Tibial artery (tissue), 4 donors: ENCODE data around the gene SF3A2.

ENCODE experiments used
- DNase-seq, 2 donors: peaks; one replicate each; pipeline ENCODE4 v3.0.0-alpha.2; 2019
- H3K27ac ChIP-seq, 2 donors: fragments of 200-600 bp; sonication (generic) in 1 of 2; 1 replicate in 1 of 2; 2 replicates in 1 of 2; pipeline ENCODE4 v1.5.1; 2018 to 2019; ENCODE audit warnings: mild to moderate bottlenecking in 1 of 2
- H3K27me3 ChIP-seq, 2 donors: fragments of 200-600 bp; sonication (generic) in 1 of 2; one replicate each; pipeline versions ENCODE4 v1.5.1 to v1.6.0; 2016 to 2019
- H3K36me3 ChIP-seq, 3 donors: fragments of 200-600 bp; sonication (generic) in 2 of 3; one replicate each; pipeline ENCODE4 v1.5.1; 2016 to 2019; ENCODE audit warnings: mild to moderate bottlenecking in 2 of 3
- H3K4me1 ChIP-seq, 4 donors: fragments of 200-600 bp; sonication (generic) in 2 of 4; 1 replicate in 3 of 4; 2 replicates in 1 of 4; pipeline ENCODE4 v1.5.1; 2016 to 2019
- H3K4me3 ChIP-seq, 2 donors: fragments of 200-600 bp; sonication (generic) in 1 of 2; 1 replicate in 1 of 2; 2 replicates in 1 of 2; pipeline ENCODE4 v1.5.1; 2018 to 2019; ENCODE audit warnings: mild to moderate bottlenecking in 2 of 2
- H3K9me3 ChIP-seq, 3 donors: fragments of 200-600 bp; sonication (generic) in 1 of 3; one replicate each; pipeline ENCODE4 v1.5.1; 2016 to 2019
- CTCF ChIP-seq, 2 experiments: fragments of 200-600 bp in 1 of 2; fragments of 450-650 bp in 1 of 2; IDR thresholded peaks; one replicate each; pipeline ENCODE4 v1.5.1; 2017 to 2019; ENCODE audit warnings: antibody characterized with exemption in 2 of 2, mild to moderate bottlenecking in 1 of 2, moderate library complexity in 1 of 2
- intact Hi-C: fragments of 100-400 bp; cut with DNase I; formaldehyde crosslinking; loops from one replicate; pipeline ENCODE4 v1.15.0; 2023; ENCODE audit warnings: low total_unique reads

Gene SF3A2

DNA sequence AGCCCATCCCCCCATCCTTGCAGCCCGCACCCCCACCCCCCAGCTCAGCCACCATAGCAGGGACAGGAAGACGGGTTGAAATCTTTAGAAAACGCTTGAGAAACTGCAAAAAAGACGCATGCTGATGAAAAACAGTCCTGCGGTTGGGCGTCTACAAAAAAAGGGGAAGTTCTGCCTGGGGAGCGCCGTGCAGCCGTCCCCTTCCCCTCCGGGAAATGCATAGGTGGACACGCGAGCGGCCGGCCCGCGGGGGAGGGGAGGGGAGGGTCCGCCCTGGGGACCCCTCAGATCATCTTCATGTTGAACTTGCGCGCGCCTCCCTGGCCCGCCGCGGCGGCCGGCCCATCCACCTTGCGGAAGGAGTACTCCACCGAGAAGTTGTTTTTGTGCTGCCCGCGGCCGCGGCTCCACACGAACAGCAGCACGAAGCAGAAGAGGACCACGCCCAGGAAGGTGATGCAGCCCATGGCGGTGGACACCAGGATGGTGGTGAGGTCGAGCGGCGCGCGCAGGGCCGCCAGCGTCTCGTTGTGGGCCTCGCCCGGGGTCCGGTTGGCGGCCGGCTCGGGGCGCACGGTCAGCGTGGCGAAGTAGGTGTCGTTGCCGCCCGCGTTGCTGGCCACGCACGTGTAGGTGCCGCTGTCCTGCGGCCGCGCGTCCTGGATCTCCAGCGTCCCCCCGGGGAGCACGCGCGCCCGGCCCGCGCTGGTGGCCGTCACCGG is 53.3 kb downstream of the SF3A2 start:
- Histone ChIP-seq H3K27me3 (peaks cover 0 to 44% of the 10 kb centered on the region in 2 donors), H3K4me3 (peak overlapping the region; percentile 36 to 39), H3K4me1 (peaks cover 0 to 42% (median 36%) of the 10 kb centered on the region in 4 donors), H3K27ac (no peak overlapping the region), H3K36me3 (no peaks in the 10 kb centered on the region), H3K9me3 (no peaks in the 10 kb centered on the region)
- intact Hi-C loops: no loop called here
- no peak for TF ChIP-seq CTCF (IDR thresholded peaks at IDR 0.05)
- DNase-seq: no peak

GRCh38 chr19:2290441-2291184 is 54.0 kb downstream of the SF3A2 start:
- intact Hi-C loops: no loop called here
- Histone ChIP-seq H3K4me3 (peak overlapping the region; percentile 36 to 39), H3K36me3 (no peaks in the 10 kb centered on the region), H3K9me3 (no peaks in the 10 kb centered on the region), H3K27ac (no peak overlapping the region), H3K27me3 (peaks cover 0 to 44% of the 10 kb centered on the region in 2 donors), H3K4me1 (peaks cover 0 to 49% (median 41%) of the 10 kb centered on the region in 4 donors)
- no peak for DNase-seq
- no peak for TF ChIP-seq CTCF (IDR thresholded peaks at IDR 0.05)

DNA sequence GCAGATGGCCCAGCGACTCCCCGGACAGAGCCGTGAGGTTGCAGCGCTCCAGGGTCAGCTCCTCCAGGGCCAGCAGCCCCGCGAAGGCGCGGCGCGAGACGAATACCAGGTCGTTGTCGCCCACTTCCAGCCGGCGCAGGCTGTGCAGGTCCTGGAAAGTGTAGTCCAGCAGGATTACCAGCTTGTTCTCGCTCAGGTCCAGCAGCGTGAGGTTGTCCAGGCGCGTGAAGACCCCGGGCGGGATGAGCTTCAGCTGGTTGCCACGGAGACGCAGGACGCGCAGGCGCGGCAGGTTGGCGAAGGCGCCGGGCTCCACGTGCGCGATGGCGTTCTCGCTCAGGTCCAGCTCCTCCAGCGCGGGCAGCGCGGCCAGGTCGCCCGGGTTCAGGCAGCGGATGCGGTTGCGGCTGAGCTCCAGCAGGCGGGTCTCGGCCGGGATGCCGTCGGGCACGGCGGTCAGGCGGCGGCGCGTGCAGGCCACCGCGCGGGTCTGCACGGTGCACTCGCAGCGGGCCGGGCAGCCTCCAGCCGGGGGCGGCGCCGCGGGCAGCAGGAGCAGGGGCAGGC is 54.6 kb downstream of the SF3A2 start:
- TF ChIP-seq CTCF (IDR thresholded peaks at IDR 0.05): no peak
- H3K27me3 ChIP-seq: peaks cover 0 to 44% of the 10 kb centered on the region in 2 donors
- H3K4me1 ChIP-seq: peaks cover 0 to 49% (median 41%) of the 10 kb centered on the region in 4 donors
- no peak for DNase-seq
- H3K9me3 ChIP-seq: no peaks in the 10 kb centered on the region
- H3K4me3 ChIP-seq: peak overlapping the region; percentile 36 to 39
- intact Hi-C loops: no loop called here
- H3K27ac ChIP-seq: no peak overlapping the region
- H3K36me3 ChIP-seq: no peaks in the 10 kb centered on the region

DNA sequence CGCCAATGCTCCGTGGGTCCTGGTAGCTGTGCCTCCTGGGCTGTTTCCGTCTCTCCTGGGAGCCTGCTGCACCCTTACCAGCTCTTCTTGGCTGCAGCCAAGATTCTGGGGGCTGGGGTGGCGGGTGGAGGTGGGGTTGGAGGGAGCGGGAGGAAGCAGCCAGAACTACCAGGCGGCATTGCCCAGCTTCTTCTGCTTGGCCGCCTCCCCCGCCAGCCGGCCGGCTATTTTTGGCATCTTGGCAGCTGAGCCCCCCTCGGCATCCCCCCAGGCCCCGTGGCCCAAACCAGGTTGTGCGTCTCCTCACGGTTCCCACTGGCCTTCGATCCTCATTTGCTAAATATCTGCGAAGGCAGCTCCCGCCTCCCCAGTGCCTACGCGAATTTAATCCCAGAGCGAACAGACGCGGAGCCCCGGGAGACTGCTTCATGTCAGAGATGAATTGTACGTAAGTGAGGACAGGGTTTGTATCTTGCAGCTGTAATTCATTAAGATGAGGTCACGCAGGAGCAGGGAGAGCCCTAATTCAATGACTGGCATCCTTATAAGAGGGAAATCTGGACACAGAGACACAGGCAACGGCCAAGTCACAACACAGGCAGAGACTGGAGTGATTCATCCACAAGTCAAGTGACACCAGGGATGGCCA is 58.2 kb downstream of the SF3A2 start:
- peak overlapping the region; percentile 32 to 56 for H3K27ac ChIP-seq
- peak in 1 of 2 donors; percentile 81 for DNase-seq
- peak overlapping the region; percentile 26 to 44 for H3K4me3 ChIP-seq
- intact Hi-C loops: no loop called here
- peaks cover 0 to 23% of the 10 kb centered on the region in 2 donors for H3K27me3 ChIP-seq
- peaks cover 0 to 42% (median 34%) of the 10 kb centered on the region in 4 donors for H3K4me1 ChIP-seq
- no peak for TF ChIP-seq CTCF (IDR thresholded peaks at IDR 0.05)
- H3K36me3 ChIP-seq: no peaks in the 10 kb centered on the region
- H3K9me3 ChIP-seq: no peaks in the 10 kb centered on the region

GRCh38 chr19:2296141-2296540 is 59.5 kb downstream of the SF3A2 start:
- Histone ChIP-seq H3K27ac (no peak overlapping the region), H3K4me3 (no peak overlapping the region), H3K4me1 (peaks cover 0 to 29% (median 21%) of the 10 kb centered on the region in 4 donors), H3K36me3 (no peaks in the 10 kb centered on the region), H3K9me3 (no peaks in the 10 kb centered on the region), H3K27me3 (peaks cover 0 to 19% of the 10 kb centered on the region in 2 donors)
- no peak for TF ChIP-seq CTCF (IDR thresholded peaks at IDR 0.05)
- intact Hi-C loops: no loop called here
- no peak for DNase-seq
